HCT116 (cell line): ENCODE measurements around the gene MUC5B. TPM values are rescaled to one million over a fixed set of nuclear protein-coding genes. Genes with fewer than 3 reads are reported as not detected.

ENCODE experiments used
- ATAC-seq: fragments of 200-7000 bp; cut with Tn5 transposase; 2 replicates; pipeline ENCODE4 v1.9.1; 2020; ENCODE audit warnings: mild to moderate bottlenecking, moderate library complexity
- BruUV-seq: library from RNA; stranded (reverse); fragments of 400-500 nt; replicated peaks from 2 replicates; lab custom pipeline; 2021; lab: Mats Ljungman, UMichigan
- CTCF ChIA-PET: fragments of 300-600 bp; sonication (Branson Sonifier 250); formaldehyde crosslinking; loops from one replicate; lab custom pipeline; 2021; ENCODE audit warnings: antibody characterized with exemption; lab: Charles Lee
- POLR2A ChIA-PET: fragments of 300-600, 350-600 bp; sonication (Branson Sonifier 250); formaldehyde crosslinking; loops from one replicate; lab custom pipeline; 2021; ENCODE audit warnings: antibody characterized with exemption; lab: Charles Lee
- RAD21 ChIA-PET, 2 experiments: fragments of 300-600 bp; sonication (Branson Sonifier 250); formaldehyde crosslinking; loops; one replicate each; lab custom pipeline; 2023; ENCODE audit warnings: low total read pairs in 2 of 2; ENCODE audit not compliant: uncharacterized antibody in 2 of 2, unreplicated experiment in 2 of 2, low non-redundant PET in 1 of 2; lab: Charles Lee
- DNase-seq: peaks from one replicate; pipeline ENCODE4 v3.0.0-alpha.2; 2010; ENCODE audit warnings: low read depth, low spot score
- H2AFZ ChIP-seq: fragments of 200-600 bp; shearing (Covaris generic), sonication (generic); 2 replicates; pipeline ENCODE4 v1.6.1; 2017; ENCODE audit warnings: low read depth, mixed run types, mixed read lengths, antibody characterized with exemption, low read length; ENCODE audit not compliant: poor library complexity, severe bottlenecking
- H3K27ac ChIP-seq: 2 replicates; pipeline ENCODE4 v1.5.1; 2012; ENCODE audit warnings: low read depth, low read length
- H3K27me3 ChIP-seq: fragments of 200-600 bp; sonication (generic); 2 replicates; pipeline ENCODE4 v1.6.1; 2016; ENCODE audit warnings: mixed run types, low read length, mixed read lengths; ENCODE audit not compliant: insufficient read depth
- H3K36me3 ChIP-seq, 2 experiments: fragments of 200-500 bp in 1 of 2; fragments of 200-600 bp in 1 of 2; sonication (Bioruptor generic) in 1 of 2; sonication (generic) in 1 of 2; 2 replicates each; pipeline versions ENCODE4 v1.5.1 to v1.6.1; 2014 to 2016; ENCODE audit warnings: low read length in 2 of 2, inconsistent platforms in 1 of 2, mixed read lengths in 1 of 2, mixed run types in 1 of 2; ENCODE audit not compliant: insufficient read depth in 2 of 2, control insufficient read depth in 1 of 2
- H3K4me1 ChIP-seq, 2 experiments: fragments of 200-600 bp in 1 of 2; sonication (generic) in 1 of 2; 2 replicates each; pipeline versions ENCODE4 v1.5.1 to v1.6.1; 2012 to 2017; ENCODE audit warnings: low read length in 2 of 2, inconsistent platforms in 1 of 2, mild to moderate bottlenecking in 1 of 2, mixed read lengths in 1 of 2, mixed run types in 1 of 2, moderate library complexity in 1 of 2; ENCODE audit not compliant: insufficient read depth in 2 of 2, control insufficient read depth in 1 of 2
- H3K4me2 ChIP-seq: fragments of 200-600 bp; sonication (generic); 2 replicates; pipeline ENCODE4 v1.6.1; 2017; ENCODE audit warnings: mixed run types, low read length, mixed read lengths
- H3K4me3 ChIP-seq, 2 experiments: fragments of 200-600 bp in 1 of 2; sonication (generic) in 1 of 2; replicated peaks in 1 of 2; 2 replicates each; pipeline ENCODE4 v1.5.1; 2011 to 2016; ENCODE audit warnings: low read length in 2 of 2, control low read depth in 1 of 2, low read depth in 1 of 2, mild to moderate bottlenecking in 1 of 2, mixed read lengths in 1 of 2, mixed run types in 1 of 2
- H3K79me2 ChIP-seq: fragments of 200-600 bp; sonication (generic); 2 replicates; pipeline ENCODE4 v1.6.1; 2017; ENCODE audit warnings: mild to moderate bottlenecking, mixed run types, low read length, moderate library complexity, mixed read lengths; ENCODE audit not compliant: insufficient read depth
- H3K9ac ChIP-seq: fragments of 200-600 bp; sonication (generic); 2 replicates; pipeline ENCODE4 v1.6.1; 2016; ENCODE audit warnings: low read length, mixed read lengths
- H3K9me2 ChIP-seq: fragments of 200-600 bp; sonication (generic), shearing (Covaris generic); 2 replicates; pipeline ENCODE4 v1.6.1; 2017; ENCODE audit warnings: mixed run types, mild to moderate bottlenecking, moderate library complexity; ENCODE audit not compliant: insufficient read depth
- H3K9me3 ChIP-seq, 2 experiments: fragments of 200-500 bp in 1 of 2; fragments of 200-600 bp in 1 of 2; sonication (Bioruptor generic) in 1 of 2; sonication (generic) in 1 of 2; 2 replicates each; pipeline ENCODE4 v1.6.1; 2014 to 2017; ENCODE audit warnings: low read length in 2 of 2, mixed read lengths in 2 of 2, inconsistent platforms in 1 of 2, low read depth in 1 of 2, mild to moderate bottlenecking in 1 of 2, mixed run types in 1 of 2, moderate library complexity in 1 of 2; ENCODE audit not compliant: control insufficient read depth in 1 of 2, insufficient read depth in 1 of 2
- H4K20me1 ChIP-seq: fragments of 200-600 bp; sonication (generic), shearing (Covaris generic); 2 replicates; pipeline ENCODE4 v1.6.1; 2017; ENCODE audit warnings: mixed run types, mild to moderate bottlenecking, moderate library complexity; ENCODE audit not compliant: insufficient read depth
- ATF3 ChIP-seq: IDR thresholded peaks from 2 replicates; pipeline ENCODE4 v1.6.1; 2012
- CEBPB ChIP-seq: IDR thresholded peaks from 2 replicates; pipeline ENCODE4 v1.6.1; 2012; ENCODE audit warnings: low read depth
- CTCF ChIP-seq, 3 experiments: fragments of 200-600 bp in 1 of 3; sonication (generic) in 1 of 3; IDR thresholded peaks in 2 of 3; conservative IDR thresholded peaks in 1 of 3; 2 replicates each; pipeline ENCODE4 v1.5.1; 2012 to 2017; ENCODE audit warnings: low read depth in 2 of 3, low read length in 2 of 3, antibody characterized with exemption in 1 of 3, borderline replicate concordance in 1 of 3, control low read depth in 1 of 3, mild to moderate bottlenecking in 1 of 3, mixed read lengths in 1 of 3, mixed run types in 1 of 3, moderate library complexity in 1 of 3; ENCODE audit not compliant: insufficient read depth in 1 of 3
- EGR1 ChIP-seq: IDR thresholded peaks from 2 replicates; pipeline ENCODE4 v1.6.1; 2012; ENCODE audit warnings: low read depth
- ELF1 ChIP-seq: IDR thresholded peaks from 2 replicates; pipeline ENCODE4 v1.6.1; 2012; ENCODE audit warnings: low read depth, borderline replicate concordance
- EZH2 ChIP-seq: fragments of 200-600 bp; sonication (generic); IDR thresholded peaks from 2 replicates; pipeline ENCODE4 v1.6.1; 2017; ENCODE audit warnings: antibody characterized with exemption, mixed run types
- EZH2phosphoT487 ChIP-seq: fragments of 200-600 bp; IDR thresholded peaks from 2 replicates; pipeline ENCODE4 v1.6.1; 2018; ENCODE audit warnings: antibody characterized with exemption, borderline replicate concordance
- JUND ChIP-seq: IDR thresholded peaks from 2 replicates; pipeline ENCODE4 v1.6.1; 2012
- MAX ChIP-seq: IDR thresholded peaks from 2 replicates; pipeline ENCODE4 v1.6.1; 2012
- POLR2A ChIP-seq: IDR thresholded peaks from 2 replicates; pipeline ENCODE4 v1.7.0; 2011; ENCODE audit warnings: borderline replicate concordance; ENCODE audit not compliant: insufficient read depth, insufficient read length; ENCODE audit errors: extremely low read depth
- POLR2AphosphoS5 ChIP-seq: IDR thresholded peaks from 2 replicates; pipeline ENCODE4 v1.6.1; 2011; ENCODE audit warnings: mild to moderate bottlenecking, low read depth, low read length, moderate library complexity
- RAD21 ChIP-seq: IDR thresholded peaks from 2 replicates; pipeline ENCODE4 v1.6.1; 2012; ENCODE audit warnings: low read depth, mild to moderate bottlenecking
- REST ChIP-seq: IDR thresholded peaks from 2 replicates; pipeline ENCODE4 v1.6.1; 2012; ENCODE audit warnings: low read depth
- SP1 ChIP-seq: IDR thresholded peaks from 2 replicates; pipeline ENCODE4 v1.6.1; 2012; ENCODE audit warnings: low read depth
- SRF ChIP-seq: IDR thresholded peaks from 2 replicates; pipeline ENCODE4 v1.6.1; 2012; ENCODE audit warnings: low read depth
- YY1 ChIP-seq: IDR thresholded peaks from 2 replicates; pipeline ENCODE4 v1.6.1; 2011; ENCODE audit warnings: low read length, low read depth, moderate library complexity, mild to moderate bottlenecking; ENCODE audit not compliant: insufficient replicate concordance; ENCODE audit errors: extremely low read depth
- ZBTB33 ChIP-seq: IDR thresholded peaks from 2 replicates; pipeline ENCODE4 v1.6.1; 2011; ENCODE audit warnings: mild to moderate bottlenecking, low read length, moderate library complexity; ENCODE audit not compliant: insufficient replicate concordance; ENCODE audit errors: extremely low read depth
- ZFX ChIP-seq: fragments of 450-650 bp; IDR thresholded peaks from 2 replicates; pipeline ENCODE4 v1.6.1; 2017
- ZNF274 ChIP-seq: fragments of 200-500 bp; sonication (Bioruptor generic); IDR thresholded peaks from 2 replicates; pipeline ENCODE4 v1.6.1; 2014; ENCODE audit warnings: mild to moderate bottlenecking, low read depth, low read length, inconsistent platforms
- intact Hi-C: fragments of 100-400 bp; cut with micrococcal nuclease; formaldehyde crosslinking; loops from 2 replicates; pipeline ENCODE4 v1.10.0; 2022
- total RNA-seq: library from RNA; stranded (reverse); gene quantifications from one replicate; pipeline ENCODE4 v1.2.1, GENCODE V29; 2021; ENCODE audit not compliant: unreplicated experiment

Gene MUC5B
- total RNA-seq, 1 experiment from 2014 or later: 1.5 TPM

GRCh38 chr11:1211838-1212237 lies 11.0 kb upstream of the MUC5B start:
- intact Hi-C loops: no loop called here
- no peak overlapping the region for H3K27ac ChIP-seq
- no peaks in the 10 kb centered on the region for H3K79me2 ChIP-seq
- H3K4me3 ChIP-seq: no peak overlapping the region
- no TSS peak for BruUV-seq
- H3K4me1 ChIP-seq: no peaks in the 10 kb centered on the region
- no peak overlapping the region for H3K4me2 ChIP-seq
- no peak overlapping the region for H2AFZ ChIP-seq
- no peaks in the 10 kb centered on the region; a peak in 1 of 4 replicates for H3K9me3 ChIP-seq
- no peaks in the 10 kb centered on the region for H3K36me3 ChIP-seq
- RAD21 ChIA-PET: no interaction called here
- ATAC-seq (no peak), DNase-seq (no peak)
- no peaks in the 10 kb centered on the region for H4K20me1 ChIP-seq
- CTCF ChIA-PET: no interaction called here
- H3K27me3 ChIP-seq: 0 out of 2 replicates have a peak, but pooled peaks cover 9% of the 10 kb centered on the region
- no peak overlapping the region for H3K9ac ChIP-seq
- no peaks in the 10 kb centered on the region for H3K9me2 ChIP-seq
- POLR2A ChIA-PET: no interaction called here
- TF ChIP-seq MAX (no peak), REST (no peak), EGR1 (no peak), CEBPB (no peak), RAD21 (no peak), ZFX (no peak), JUND (no peak), CTCF (IDR thresholded peaks at IDR 0.05 in 2 of 3, conservative IDR thresholded peaks at IDR 0.05 in 1 of 3; ENCODE audit: borderline replicate concordance in 1 of 3, insufficient read depth in 1 of 3, low read depth in 2 of 3, low read length in 2 of 3) (no peak), SRF (no peak), ZBTB33 (no peak), POLR2A (no peak), ATF3 (no peak), SP1 (no peak), POLR2AphosphoS5 (no peak), EZH2 (no peak), EZH2phosphoT487 (no peak), ELF1 (no peak), ZNF274 (no peak), YY1 (no peak)
